ENCODE measurements around the gene ATP6V0E2. TPM values are rescaled to one million over a fixed set of nuclear protein-coding genes. Genes with fewer than 3 reads are reported as not detected.

Gene ATP6V0E2
- total RNA-seq, 4 donors from 2014 or later: 17.9 to 55.1 (median 32.7) TPM

- peaks cover 3 to 44% (median 32%) of the 10 kb centered on the region in 4 donors for H3K36me3 ChIP-seq
- no peak for DNase-seq (ENCODE audit: extremely low spot score)
- H3K27me3 ChIP-seq: no peaks in the 10 kb centered on the region
- H3K4me1 ChIP-seq: peaks cover 11 to 20% (median 17%) of the 10 kb centered on the region in 4 donors
- peak overlapping the region in 1 of 4 donors; percentile 19 for H3K27ac ChIP-seq (replicated peaks in 1 of 4)
- intact Hi-C loops (cut with DNase I): no loop called here
- no peak overlapping the region for H3K4me3 ChIP-seq
- TF ChIP-seq EP300 (IDR thresholded peaks at IDR 0.05): no peak
- TF ChIP-seq POLR2AphosphoS5 (IDR thresholded peaks at IDR 0.05): no peak
- no peak for TF ChIP-seq POLR2A (IDR thresholded peaks at IDR 0.05; ENCODE audit: low read depth)
- TF ChIP-seq, protein P1, sequence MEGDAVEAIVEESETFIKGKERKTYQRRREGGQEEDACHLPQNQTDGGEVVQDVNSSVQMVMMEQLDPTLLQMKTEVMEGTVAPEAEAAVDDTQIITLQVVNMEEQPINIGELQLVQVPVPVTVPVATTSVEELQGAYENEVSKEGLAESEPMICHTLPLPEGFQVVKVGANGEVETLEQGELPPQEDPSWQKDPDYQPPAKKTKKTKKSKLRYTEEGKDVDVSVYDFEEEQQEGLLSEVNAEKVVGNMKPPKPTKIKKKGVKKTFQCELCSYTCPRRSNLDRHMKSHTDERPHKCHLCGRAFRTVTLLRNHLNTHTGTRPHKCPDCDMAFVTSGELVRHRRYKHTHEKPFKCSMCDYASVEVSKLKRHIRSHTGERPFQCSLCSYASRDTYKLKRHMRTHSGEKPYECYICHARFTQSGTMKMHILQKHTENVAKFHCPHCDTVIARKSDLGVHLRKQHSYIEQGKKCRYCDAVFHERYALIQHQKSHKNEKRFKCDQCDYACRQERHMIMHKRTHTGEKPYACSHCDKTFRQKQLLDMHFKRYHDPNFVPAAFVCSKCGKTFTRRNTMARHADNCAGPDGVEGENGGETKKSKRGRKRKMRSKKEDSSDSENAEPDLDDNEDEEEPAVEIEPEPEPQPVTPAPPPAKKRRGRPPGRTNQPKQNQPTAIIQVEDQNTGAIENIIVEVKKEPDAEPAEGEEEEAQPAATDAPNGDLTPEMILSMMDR (IDR thresholded peaks at IDR 0.05): no peak
- no peaks in the 10 kb centered on the region for H3K9me3 ChIP-seq
- WGBS: 74% methylated on average over 15 of the region's 16 CpGs
These were observed 18.1 kb upstream of the ATP6V0E2 start for GRCh38 chr7:149855361-149856305.

DNA sequence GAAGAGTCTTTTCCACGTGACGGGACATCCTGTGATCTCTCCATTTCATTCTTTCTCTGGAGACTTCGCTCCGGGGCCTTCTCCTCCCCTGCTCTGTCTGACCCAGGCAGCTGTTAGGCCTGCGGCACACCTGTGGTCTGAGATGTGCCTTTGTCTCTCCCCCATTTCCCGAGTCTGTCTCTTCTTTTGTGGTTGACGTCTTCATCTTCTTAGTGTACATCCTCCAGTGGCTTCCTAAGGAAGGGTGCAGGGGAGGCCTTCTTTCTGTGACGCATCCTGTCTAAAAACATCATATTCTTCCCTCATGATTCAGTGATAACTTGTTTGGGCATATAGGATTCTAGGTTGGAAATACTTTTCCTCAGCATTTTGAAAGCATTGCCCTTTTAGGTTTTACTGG is 17.2 kb upstream of the ATP6V0E2 start:
- H3K9me3 ChIP-seq: no peaks in the 10 kb centered on the region
- TF ChIP-seq EP300 (IDR thresholded peaks at IDR 0.05): no peak
- no peak for TF ChIP-seq POLR2AphosphoS5 (IDR thresholded peaks at IDR 0.05)
- no peak for TF ChIP-seq POLR2A (IDR thresholded peaks at IDR 0.05; ENCODE audit: low read depth)
- TF ChIP-seq, protein P1 (IDR thresholded peaks at IDR 0.05): no peak
- H3K36me3 ChIP-seq: peaks cover 8 to 46% (median 40%) of the 10 kb centered on the region in 4 donors
- no peaks in the 10 kb centered on the region for H3K27me3 ChIP-seq
- H3K4me1 ChIP-seq: peaks cover 11 to 20% (median 17%) of the 10 kb centered on the region in 4 donors
- H3K27ac ChIP-seq (replicated peaks in 1 of 4): no peak overlapping the region
- H3K4me3 ChIP-seq: no peak overlapping the region
- no peak for DNase-seq (ENCODE audit: extremely low spot score)
- intact Hi-C loops (cut with DNase I): no loop called here
- 93% methylated on average over 8 of the region's 8 CpGs for WGBS

DNA sequence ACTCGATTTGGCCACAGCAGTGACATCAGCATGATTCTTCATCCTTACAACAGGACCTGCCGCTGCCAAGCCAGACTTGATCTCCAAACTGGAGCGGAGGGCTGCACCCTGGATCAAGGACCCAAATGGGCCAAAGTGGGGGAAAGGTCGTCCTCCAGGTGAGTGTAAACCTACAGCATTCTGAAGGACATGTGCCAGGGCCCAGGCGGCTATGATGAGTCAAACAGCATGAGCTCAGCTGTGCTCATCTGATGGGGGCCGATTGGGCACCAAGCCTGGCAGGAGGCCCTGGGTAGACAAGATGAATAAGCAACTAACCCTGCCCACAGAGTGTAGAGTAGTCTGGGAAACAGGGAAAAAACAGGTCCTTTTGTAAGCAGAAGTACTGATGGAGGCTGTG is 14.4 kb upstream of the ATP6V0E2 start:
- H3K27me3 ChIP-seq: no peaks in the 10 kb centered on the region
- intact Hi-C loops (cut with DNase I): no loop called here
- no peak overlapping the region for H3K27ac ChIP-seq (replicated peaks in 1 of 4)
- no peaks in the 10 kb centered on the region for H3K9me3 ChIP-seq
- WGBS: 93% methylated on average over 6 of the region's 6 CpGs
- peaks cover 11 to 19% (median 16%) of the 10 kb centered on the region in 4 donors for H3K4me1 ChIP-seq
- DNase-seq (ENCODE audit: extremely low spot score): no peak
- TF ChIP-seq, protein P1 (IDR thresholded peaks at IDR 0.05): no peak
- TF ChIP-seq POLR2AphosphoS5 (IDR thresholded peaks at IDR 0.05) (no peak), POLR2A (IDR thresholded peaks at IDR 0.05; ENCODE audit: low read depth) (no peak), EP300 (IDR thresholded peaks at IDR 0.05) (no peak)
- H3K36me3 ChIP-seq: peaks cover 22 to 60% (median 57%) of the 10 kb centered on the region in 4 donors
- H3K4me3 ChIP-seq: no peak overlapping the region

GRCh38 chr7:149859876-149860275 is 13.9 kb upstream of the ATP6V0E2 start:
- no peak overlapping the region for H3K27ac ChIP-seq (replicated peaks in 1 of 4)
- H3K9me3 ChIP-seq: no peaks in the 10 kb centered on the region
- WGBS: 93% methylated on average over 4 of the region's 4 CpGs
- TF ChIP-seq POLR2A (IDR thresholded peaks at IDR 0.05; ENCODE audit: low read depth) (no peak), POLR2AphosphoS5 (IDR thresholded peaks at IDR 0.05) (no peak)
- TF ChIP-seq, protein P1 (IDR thresholded peaks at IDR 0.05): no peak
- intact Hi-C loops (cut with DNase I): no loop called here
- DNase-seq (ENCODE audit: extremely low spot score): no peak
- H3K4me3 ChIP-seq: no peak overlapping the region
- peaks cover 27 to 65% (median 62%) of the 10 kb centered on the region in 4 donors for H3K36me3 ChIP-seq
- H3K4me1 ChIP-seq: peaks cover 6 to 14% (median 11%) of the 10 kb centered on the region in 4 donors
- no peaks in the 10 kb centered on the region for H3K27me3 ChIP-seq
